CD14-positive monocyte (primary cell): ENCODE results near the gene EIF1AD. TPM values are rescaled to one million over a fixed set of nuclear protein-coding genes. Genes with fewer than 3 reads are reported as not detected.

Source experiments
- DNase-seq, 3 donors: peaks; one replicate each; pipeline ENCODE4 v3.0.0-alpha.2; 2011 to 2022
- H2AFZ ChIP-seq: 2 replicates; pipeline ENCODE4 v1.6.0; 2012; ENCODE audit warnings: mild to moderate bottlenecking, low read depth, low read length, inconsistent platforms; ENCODE audit not compliant: insufficient read depth, poor library complexity, severe bottlenecking
- H3K27ac ChIP-seq, 2 donors: 1 replicate in 1 of 2; 2 replicates in 1 of 2; pipeline ENCODE4 v1.5.1; 2012 to 2013; ENCODE audit warnings: low read length in 2 of 2, control low read depth in 1 of 2, inconsistent platforms in 1 of 2, low read depth in 1 of 2, mild to moderate bottlenecking in 1 of 2
- H3K27me3 ChIP-seq, 2 donors: one replicate each; pipeline versions ENCODE4 v1.6.0 to v1.6.1; 2011 to 2013; ENCODE audit warnings: low read length in 2 of 2; ENCODE audit not compliant: control insufficient read depth in 2 of 2, insufficient read depth in 2 of 2
- H3K36me3 ChIP-seq, 2 donors: replicated peaks in 1 of 2; 1 replicate in 1 of 2; 2 replicates in 1 of 2; pipeline versions ENCODE4 v1.5.1 to v1.6.1; 2012 to 2013; ENCODE audit warnings: low read length in 2 of 2, control low read depth in 1 of 2, inconsistent platforms in 1 of 2, mild to moderate bottlenecking in 1 of 2; ENCODE audit not compliant: insufficient read depth in 2 of 2, control insufficient read depth in 1 of 2
- H3K4me1 ChIP-seq, 2 donors: 1 replicate in 1 of 2; 2 replicates in 1 of 2; pipeline versions ENCODE4 v1.5.1 to v1.6.1; 2012 to 2013; ENCODE audit warnings: low read length in 2 of 2, control low read depth in 1 of 2, inconsistent platforms in 1 of 2, mild to moderate bottlenecking in 1 of 2, moderate library complexity in 1 of 2; ENCODE audit not compliant: insufficient read depth in 2 of 2, control insufficient read depth in 1 of 2
- H3K4me2 ChIP-seq: replicated peaks from 2 replicates; pipeline ENCODE3; 2012; ENCODE audit warnings: low read length, moderate library complexity, mild to moderate bottlenecking; ENCODE audit not compliant: poor library complexity, severe bottlenecking; ENCODE audit errors: extremely low read depth
- H3K4me3 ChIP-seq, 3 experiments: fragments of 200-600 bp in 1 of 3; sonication (generic) in 1 of 3; replicated peaks in 1 of 3; 1 replicate in 2 of 3; 2 replicates in 1 of 3; pipeline ENCODE4 v1.5.1; 2011 to 2013; ENCODE audit warnings: low read length in 3 of 3, mild to moderate bottlenecking in 3 of 3, control low read depth in 2 of 3, low read depth in 2 of 3, inconsistent platforms in 1 of 3, moderate library complexity in 1 of 3
- H3K79me2 ChIP-seq: 2 replicates; pipeline ENCODE4 v1.6.0; 2012; ENCODE audit warnings: mild to moderate bottlenecking, control low read depth, inconsistent platforms, low read length, moderate library complexity; ENCODE audit not compliant: insufficient read depth
- H3K9ac ChIP-seq: 2 replicates; pipeline ENCODE4 v1.6.0; 2017; ENCODE audit warnings: low read length, mild to moderate bottlenecking; ENCODE audit not compliant: insufficient read depth, poor library complexity, severe bottlenecking
- H3K9me3 ChIP-seq, 2 donors: replicated peaks in 1 of 2; 1 replicate in 1 of 2; 2 replicates in 1 of 2; pipeline versions ENCODE4 v1.5.1 to v1.6.1; 2012 to 2013; ENCODE audit warnings: low read length in 2 of 2, control low read depth in 1 of 2; ENCODE audit not compliant: control insufficient read depth in 1 of 2, insufficient read depth in 1 of 2
- H4K20me1 ChIP-seq: 2 replicates; pipeline ENCODE4 v1.6.0; 2012; ENCODE audit warnings: mild to moderate bottlenecking, low read length, control low read depth, moderate library complexity; ENCODE audit not compliant: insufficient read depth
- H3K27ac Mint-ChIP-seq, 7 donors: one replicate each; pipeline ENCODE4 v1.8.0; 2020; ENCODE audit warnings: mild to moderate bottlenecking in 7 of 7, mixed read lengths in 7 of 7, moderate library complexity in 6 of 7, inconsistent platforms in 2 of 7
- H3K27me3 Mint-ChIP-seq, 3 donors: one replicate each; pipeline ENCODE4 v1.8.0; 2021 to 2022; ENCODE audit warnings: low read depth in 3 of 3, mild to moderate bottlenecking in 3 of 3, mixed read lengths in 3 of 3, moderate library complexity in 3 of 3, inconsistent platforms in 1 of 3
- H3K36me3 Mint-ChIP-seq, 2 donors: one replicate each; pipeline ENCODE4 v1.8.0; 2020; ENCODE audit warnings: mixed read lengths in 2 of 2, inconsistent platforms in 1 of 2, mild to moderate bottlenecking in 1 of 2
- H3K4me1 Mint-ChIP-seq: one replicate; pipeline ENCODE4 v1.8.0; 2020; ENCODE audit warnings: mild to moderate bottlenecking, mixed read lengths
- H3K4me3 Mint-ChIP-seq, 2 donors: one replicate each; pipeline ENCODE4 v1.8.0; 2020; ENCODE audit warnings: mild to moderate bottlenecking in 2 of 2, mixed read lengths in 2 of 2, moderate library complexity in 1 of 2
- H3K9me3 Mint-ChIP-seq, 7 donors: one replicate each; pipeline ENCODE4 v1.8.0; 2020 to 2022; ENCODE audit warnings: mixed read lengths in 7 of 7, mild to moderate bottlenecking in 6 of 7, moderate library complexity in 6 of 7, inconsistent platforms in 2 of 7
- WGBS: methylation state at CpG from one replicate; pipeline ENCODE4 v1.1.5; 2013; ENCODE audit warnings: missing lambda C conversion rate; ENCODE audit not compliant: insufficient coverage; 5-methylcytosine and 5-hydroxymethylcytosine counted together
- intact Hi-C, 2 donors: fragments of 100-400 bp; cut with micrococcal nuclease; formaldehyde crosslinking; loops; one replicate each; pipeline versions ENCODE4 v1.15.0 to v1.15.1; 2023
- polyA plus RNA-seq, 3 donors: library from polyadenylated mRNA; depleted of rRNA in 1 of 3; unstranded in 2 of 3; stranded (reverse) in 1 of 3; fragments of 300-500 nt in 2 of 3; fragments of >200 nt in 1 of 3; fragmentation: Illumina TruSeq in 2 of 3; gene quantifications; 1 replicate in 2 of 3; 2 replicates in 1 of 3; pipeline ENCODE4 v1.2.3, GENCODE V29; 2012 to 2021
- TF ChIP-seq, protein P1 (sequence below): fragments of 200-600 bp; IDR thresholded peaks from one replicate; pipeline ENCODE4 v1.8.0; 2022; ENCODE audit warnings: antibody characterized with exemption, mild to moderate bottlenecking

EIF1AD gene
- polyA plus RNA-seq, 3 donors: 16.4 to 23.1 (median 18.2) TPM

- intact Hi-C loops: no loop called here
- H4K20me1 ChIP-seq: no peaks in the 10 kb centered on the region
- H3K27ac ChIP-seq: no peak overlapping the region
- Mint-ChIP-seq H3K4me3 (no peak overlapping the region), H3K27me3 (peaks cover 2 to 4% (median 3%) of the 10 kb centered on the region in 3 donors), H3K27ac (peak overlapping the region in 1 of 7 donors; percentile 57), H3K36me3 (peaks cover 7 to 9% of the 10 kb centered on the region in 2 donors), H3K9me3 (peaks cover 0 to 2% (median 0%) of the 10 kb centered on the region in 7 donors), H3K4me1 (peaks cover 31% of the 10 kb centered on the region)
- peaks cover 24% of the 10 kb centered on the region for H3K79me2 ChIP-seq
- H3K4me3 ChIP-seq: no peak overlapping the region
- no peak overlapping the region for H3K4me2 ChIP-seq
- no peaks in the 10 kb centered on the region for H3K9me3 ChIP-seq
- TF ChIP-seq, protein P1, sequence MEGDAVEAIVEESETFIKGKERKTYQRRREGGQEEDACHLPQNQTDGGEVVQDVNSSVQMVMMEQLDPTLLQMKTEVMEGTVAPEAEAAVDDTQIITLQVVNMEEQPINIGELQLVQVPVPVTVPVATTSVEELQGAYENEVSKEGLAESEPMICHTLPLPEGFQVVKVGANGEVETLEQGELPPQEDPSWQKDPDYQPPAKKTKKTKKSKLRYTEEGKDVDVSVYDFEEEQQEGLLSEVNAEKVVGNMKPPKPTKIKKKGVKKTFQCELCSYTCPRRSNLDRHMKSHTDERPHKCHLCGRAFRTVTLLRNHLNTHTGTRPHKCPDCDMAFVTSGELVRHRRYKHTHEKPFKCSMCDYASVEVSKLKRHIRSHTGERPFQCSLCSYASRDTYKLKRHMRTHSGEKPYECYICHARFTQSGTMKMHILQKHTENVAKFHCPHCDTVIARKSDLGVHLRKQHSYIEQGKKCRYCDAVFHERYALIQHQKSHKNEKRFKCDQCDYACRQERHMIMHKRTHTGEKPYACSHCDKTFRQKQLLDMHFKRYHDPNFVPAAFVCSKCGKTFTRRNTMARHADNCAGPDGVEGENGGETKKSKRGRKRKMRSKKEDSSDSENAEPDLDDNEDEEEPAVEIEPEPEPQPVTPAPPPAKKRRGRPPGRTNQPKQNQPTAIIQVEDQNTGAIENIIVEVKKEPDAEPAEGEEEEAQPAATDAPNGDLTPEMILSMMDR: no peak
- peaks cover under 1 to 6% of the 10 kb centered on the region in 2 donors for H3K36me3 ChIP-seq
- H2AFZ ChIP-seq: no peak overlapping the region
- 96% methylated on average over 13 of the region's 17 CpGs for WGBS
- no peaks in the 10 kb centered on the region for H3K27me3 ChIP-seq
- no peak for DNase-seq
- H3K4me1 ChIP-seq: peaks cover 18 to 31% of the 10 kb centered on the region in 2 donors
- H3K9ac ChIP-seq: no peak overlapping the region
These were observed 43.1 kb downstream of the EIF1AD start for GRCh38 chr11:65958774-65959420.

GRCh38 chr11:65958291-65958690 is 43.7 kb downstream of the EIF1AD start:
- Mint-ChIP-seq H3K9me3 (peaks cover 0 to 2% (median 0%) of the 10 kb centered on the region in 7 donors), H3K36me3 (peaks cover 3 to 4% of the 10 kb centered on the region in 2 donors), H3K4me3 (no peak overlapping the region), H3K27me3 (peaks cover 2 to 4% (median 3%) of the 10 kb centered on the region in 3 donors), H3K27ac (no peak overlapping the region), H3K4me1 (peaks cover 26% of the 10 kb centered on the region)
- H3K36me3 ChIP-seq: no peaks in the 10 kb centered on the region
- no peak overlapping the region for H3K4me3 ChIP-seq
- DNase-seq: no peak
- no peak overlapping the region for H3K27ac ChIP-seq
- no peaks in the 10 kb centered on the region for H4K20me1 ChIP-seq
- no peak overlapping the region for H3K4me2 ChIP-seq
- WGBS: no CpG with 5 or more reads among the region's 4 CpGs
- TF ChIP-seq, protein P1: no peak
- intact Hi-C loops: no loop called here
- H3K4me1 ChIP-seq: peaks cover 18 to 31% of the 10 kb centered on the region in 2 donors
- H3K9me3 ChIP-seq: no peaks in the 10 kb centered on the region
- H3K27me3 ChIP-seq: no peaks in the 10 kb centered on the region
- no peak overlapping the region for H3K9ac ChIP-seq
- H3K79me2 ChIP-seq: peaks cover 18% of the 10 kb centered on the region
- no peak overlapping the region for H2AFZ ChIP-seq
